Gastrocnemius medialis (tissue), 4 donors: Measurements from ENCODE around the gene GGA1.

Source experiments
- CTCF ChIP-seq, 5 experiments: fragments of 450-650 bp in 3 of 5; fragments of 200-600 bp in 2 of 5; sonication (generic) in 2 of 5; IDR thresholded peaks in 4 of 5; conservative IDR thresholded peaks in 1 of 5; 1 replicate in 4 of 5; 2 replicates in 1 of 5; pipeline ENCODE4 v1.5.1; 2016 to 2019; ENCODE audit warnings: antibody characterized with exemption in 5 of 5, mild to moderate bottlenecking in 3 of 5, moderate library complexity in 3 of 5
- POLR2A ChIP-seq, 2 donors: fragments of 450-650 bp; IDR thresholded peaks; one replicate each; pipeline ENCODE4 v1.6.1; 2017; ENCODE audit warnings: antibody characterized with exemption in 2 of 2, mild to moderate bottlenecking in 2 of 2, moderate library complexity in 2 of 2

- TF ChIP-seq CTCF (IDR thresholded peaks at IDR 0.05 in 4 of 5, conservative IDR thresholded peaks at IDR 0.05 in 1 of 5) (no peak), POLR2A (IDR thresholded peaks at IDR 0.05) (no peak)
These were observed 49.1 kb upstream of the GGA1 start for GRCh38 chr22:37559521-37559900.
